GM19035 (cell line): ENCODE measurements around the gene RFX6.

Experiments
- ATAC-seq: cut with Tn5 transposase; IDR thresholded peaks from one replicate; pipeline ENCODE4 v1.9.1; 2021; ENCODE audit not compliant: unreplicated experiment

RFX6 gene

GRCh38 chr6:116969211-116969863 lies 92.3 kb downstream of the RFX6 start:
- peak; percentile 85 for ATAC-seq

- peak; percentile 72 for ATAC-seq
These were observed 94.9 kb downstream of the RFX6 start for GRCh38 chr6:116971959-116972358.

GRCh38 chr6:116973976-116974375 lies 96.9 kb downstream of the RFX6 start:
- ATAC-seq: no peak

- no peak for ATAC-seq
These were observed 97.7 kb downstream of the RFX6 start for GRCh38 chr6:116974526-116975316.

- ATAC-seq: no peak
These were observed 98.6 kb downstream of the RFX6 start for GRCh38 chr6:116975600-116975999.

GRCh38 chr6:116979560-116979959 lies 102.5 kb downstream of the RFX6 start:
- ATAC-seq: no peak
